Measurements from ENCODE around the gene PLPPR3.
A peak's percentile ranks its signal among the peaks of the same experiment; 100 is the strongest.

Gene PLPPR3

GRCh38 chr19:784541-784940 lies 37.2 kb downstream of the PLPPR3 start:
- no peak for DNase-seq (ENCODE audit: extremely low spot score)
- TF ChIP-seq L3MBTL2 (conservative IDR thresholded peaks at IDR 0.05) (no peak), ARNT (IDR thresholded peaks at IDR 0.05) (no peak), ELF4 (IDR thresholded peaks at IDR 0.05) (no peak)
- CTCF ChIA-PET = no interaction called here
- POLR2A ChIA-PET = no interaction called here

DNA sequence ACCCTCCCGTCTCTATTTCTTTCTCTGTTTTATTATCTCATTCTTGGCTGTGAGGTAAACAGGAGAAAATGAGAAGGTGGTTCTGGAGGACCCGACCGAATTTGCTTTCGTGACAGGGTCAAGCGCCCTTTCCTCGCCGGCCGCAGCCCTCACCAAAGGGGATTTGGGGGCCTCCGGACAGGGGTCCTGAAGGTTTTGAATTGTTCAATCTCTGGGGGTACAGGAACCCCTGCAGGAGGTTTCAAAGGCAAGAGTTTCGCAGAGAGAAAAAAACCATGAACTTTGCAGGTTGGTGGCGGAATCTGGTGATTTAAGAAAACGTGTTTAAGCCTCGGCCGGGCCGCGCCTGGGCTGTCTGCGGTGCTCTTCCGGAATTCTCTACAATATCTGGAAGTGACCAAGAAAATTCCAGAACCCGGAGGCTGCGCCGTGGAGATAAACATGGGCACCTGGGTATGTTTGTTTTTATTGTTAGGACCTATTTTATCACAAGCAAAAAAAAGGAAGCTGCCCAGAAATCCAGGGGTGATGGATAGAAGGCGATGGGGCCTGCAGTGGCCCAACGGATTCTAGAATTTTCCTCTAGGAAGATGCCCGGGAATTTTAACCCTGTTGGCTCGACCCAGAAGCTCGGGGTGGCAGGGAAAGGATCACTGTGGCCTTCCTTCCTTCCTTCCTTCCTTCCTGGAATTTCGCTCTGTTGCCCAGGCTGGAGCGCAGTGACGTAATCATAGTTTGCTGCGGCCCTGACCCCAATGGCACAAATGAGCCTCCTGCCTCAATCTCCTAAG lies 38.7 kb downstream of the PLPPR3 start:
- no peak for TF ChIP-seq ELF4 (IDR thresholded peaks at IDR 0.05)
- no peak for DNase-seq (ENCODE audit: extremely low spot score)
- CTCF ChIA-PET = no interaction called here
- POLR2A ChIA-PET = no interaction called here

DNA sequence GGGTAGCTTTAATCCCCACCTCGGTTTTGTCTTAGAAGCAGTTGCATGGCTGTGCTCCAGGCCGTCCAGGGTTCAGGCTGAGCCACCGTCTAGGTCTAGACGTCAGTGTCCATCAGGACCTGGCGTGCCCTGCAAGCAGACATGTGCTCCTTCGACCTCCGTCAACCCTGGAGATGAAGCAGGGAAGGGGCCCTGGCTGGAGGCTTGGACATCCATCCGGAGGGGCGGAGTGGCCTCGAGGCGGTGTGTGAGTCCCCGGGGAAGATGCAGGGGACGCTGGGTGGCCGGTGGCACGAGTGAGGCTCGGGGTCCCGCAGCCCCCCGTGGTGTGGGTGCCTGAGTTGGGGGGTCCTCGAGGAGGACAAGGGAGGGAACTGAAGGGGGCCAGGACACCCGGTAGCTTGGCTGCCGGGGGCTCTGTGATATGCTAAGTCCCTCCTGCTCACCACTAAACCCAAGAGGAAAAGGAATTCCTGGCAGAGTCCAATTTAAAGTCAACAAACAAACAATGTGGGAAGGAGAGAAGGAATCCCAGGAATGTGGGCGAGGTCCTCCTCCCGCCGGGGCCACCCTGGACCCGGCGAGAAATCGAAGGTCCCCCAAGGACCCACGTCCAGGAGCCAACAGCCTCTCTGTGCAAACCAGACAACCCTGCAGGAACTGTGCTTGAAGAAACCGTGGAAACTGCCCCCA lies 39.4 kb downstream of the PLPPR3 start:
- CTCF ChIA-PET = no interaction called here
- POLR2A ChIA-PET = interaction anchor here (1.0 kb wide), 1 partner anchor 17 kb away, joined by 3 read pairs; no protein-coding TSS in a partner anchor
- no peak for DNase-seq (ENCODE audit: extremely low spot score)
- TF ChIP-seq, protein P1, sequence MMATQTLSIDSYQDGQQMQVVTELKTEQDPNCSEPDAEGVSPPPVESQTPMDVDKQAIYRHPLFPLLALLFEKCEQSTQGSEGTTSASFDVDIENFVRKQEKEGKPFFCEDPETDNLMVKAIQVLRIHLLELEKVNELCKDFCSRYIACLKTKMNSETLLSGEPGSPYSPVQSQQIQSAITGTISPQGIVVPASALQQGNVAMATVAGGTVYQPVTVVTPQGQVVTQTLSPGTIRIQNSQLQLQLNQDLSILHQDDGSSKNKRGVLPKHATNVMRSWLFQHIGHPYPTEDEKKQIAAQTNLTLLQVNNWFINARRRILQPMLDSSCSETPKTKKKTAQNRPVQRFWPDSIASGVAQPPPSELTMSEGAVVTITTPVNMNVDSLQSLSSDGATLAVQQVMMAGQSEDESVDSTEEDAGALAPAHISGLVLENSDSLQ (IDR thresholded peaks at IDR 0.05) = no peak
- TF ChIP-seq ARNT (IDR thresholded peaks at IDR 0.05) (no peak), BHLHE40 (IDR thresholded peaks at IDR 0.05; ENCODE audit: borderline replicate concordance) (no peak), HDGF (IDR thresholded peaks at IDR 0.05; ENCODE audit: borderline replicate concordance) (no peak), TARDBP (IDR thresholded peaks at IDR 0.05) (no peak), ELF4 (IDR thresholded peaks at IDR 0.05) (no peak), ZNF384 (IDR thresholded peaks at IDR 0.05) (no peak), FOXK2 (IDR thresholded peaks at IDR 0.05) (no peak), L3MBTL2 (conservative IDR thresholded peaks at IDR 0.05) (no peak), NFRKB (IDR thresholded peaks at IDR 0.05) (no peak), FOXM1 (IDR thresholded peaks at IDR 0.05; ENCODE audit: borderline replicate concordance) (no peak), SUZ12 (IDR thresholded peaks at IDR 0.05) (no peak), SP1 (IDR thresholded peaks at IDR 0.05) (no peak)

DNA sequence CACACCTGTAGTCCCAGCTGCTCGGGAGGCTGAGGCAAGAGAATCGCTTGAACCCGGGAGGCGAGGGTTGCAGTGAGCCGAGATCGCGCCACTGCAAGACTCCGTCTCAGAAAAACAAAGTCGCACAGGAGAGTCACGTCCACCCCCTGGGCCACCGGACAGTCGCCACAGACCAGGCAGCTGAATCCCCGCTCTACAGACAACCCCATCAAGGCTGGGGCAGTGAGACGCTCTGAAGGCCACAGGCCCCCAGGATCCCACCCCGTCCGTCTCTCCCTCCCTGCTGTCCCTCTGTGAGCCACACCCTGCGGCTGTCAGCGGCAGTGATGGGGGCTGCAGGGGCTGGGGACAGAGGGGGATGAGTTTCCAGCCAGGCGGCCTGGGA lies 40.0 kb downstream of the PLPPR3 start:
- ChIA-PET POLR2A (interaction anchor here (1.0 kb wide), 1 partner anchor 17 kb away, joined by 3 read pairs; no protein-coding TSS in a partner anchor), CTCF (no interaction called here)
- DNase-seq (ENCODE audit: extremely low spot score) = no peak
- TF ChIP-seq ARNT (IDR thresholded peaks at IDR 0.05) (no peak), FOXK2 (IDR thresholded peaks at IDR 0.05) (no peak), ELF4 (IDR thresholded peaks at IDR 0.05) (no peak), ZNF384 (IDR thresholded peaks at IDR 0.05) (no peak), CTBP1 (IDR thresholded peaks at IDR 0.05; ENCODE audit: borderline replicate concordance) (no peak), SP1 (IDR thresholded peaks at IDR 0.05) (no peak), HDGF (IDR thresholded peaks at IDR 0.05; ENCODE audit: borderline replicate concordance) (no peak), BHLHE40 (IDR thresholded peaks at IDR 0.05; ENCODE audit: borderline replicate concordance) (no peak), NFRKB (IDR thresholded peaks at IDR 0.05) (no peak), FOXA1 (IDR thresholded peaks at IDR 0.05) (no peak), TARDBP (IDR thresholded peaks at IDR 0.05) (no peak), LEF1 (IDR thresholded peaks at IDR 0.05; ENCODE audit: borderline replicate concordance) (no peak), SUZ12 (IDR thresholded peaks at IDR 0.05) (no peak), FOXM1 (IDR thresholded peaks at IDR 0.05; ENCODE audit: borderline replicate concordance) (no peak), L3MBTL2 (conservative IDR thresholded peaks at IDR 0.05) (no peak)
- TF ChIP-seq, protein P1 (IDR thresholded peaks at IDR 0.05) = no peak

DNA sequence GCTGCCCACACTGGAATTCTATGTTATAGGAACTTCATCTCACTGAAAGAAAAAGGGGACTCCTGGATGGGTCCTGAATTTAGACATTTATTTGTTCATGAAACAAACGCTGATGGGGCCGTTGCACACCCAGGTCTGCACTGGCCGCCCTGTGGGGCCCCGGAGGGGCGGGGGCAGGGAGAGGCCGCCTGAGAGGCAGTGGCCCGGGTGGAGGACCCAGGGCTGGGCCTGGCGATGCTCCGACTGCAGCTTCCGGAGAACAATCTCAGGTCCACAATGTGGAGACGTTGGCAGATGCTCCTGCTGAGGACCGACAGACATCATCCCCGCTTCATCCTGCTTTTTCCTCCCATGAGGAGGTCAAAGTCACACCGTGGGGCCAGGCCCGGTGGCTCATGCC lies 40.8 kb downstream of the PLPPR3 start:
- no peak for TF ChIP-seq FOXM1 (IDR thresholded peaks at IDR 0.05; ENCODE audit: borderline replicate concordance)
- ChIA-PET POLR2A (no interaction called here), CTCF (no interaction called here)

GRCh38 chr19:778910-779653 lies 42.7 kb downstream of the PLPPR3 start:
- no peak for DNase-seq (ENCODE audit: extremely low spot score)
- TF ChIP-seq FOXA1 (IDR thresholded peaks at IDR 0.05) = no peak
- TF ChIP-seq ARNT (IDR thresholded peaks at IDR 0.05) = no peak
- no peak for TF ChIP-seq CTBP1 (IDR thresholded peaks at IDR 0.05; ENCODE audit: borderline replicate concordance)
- TF ChIP-seq L3MBTL2 (conservative IDR thresholded peaks at IDR 0.05) = peak; percentile 60
- no peak for TF ChIP-seq ZNF384 (IDR thresholded peaks at IDR 0.05)
- POLR2A ChIA-PET = interaction anchor here (1.1 kb wide), 1 partner anchor 18 kb away, joined by 3 read pairs; the partner anchor contains the start of gene PTBP1
- CTCF ChIA-PET = no interaction called here

More for the DNA sequence above, 40.8 kb downstream of the PLPPR3 start:
- no peak for DNase-seq (ENCODE audit: extremely low spot score)

DNA sequence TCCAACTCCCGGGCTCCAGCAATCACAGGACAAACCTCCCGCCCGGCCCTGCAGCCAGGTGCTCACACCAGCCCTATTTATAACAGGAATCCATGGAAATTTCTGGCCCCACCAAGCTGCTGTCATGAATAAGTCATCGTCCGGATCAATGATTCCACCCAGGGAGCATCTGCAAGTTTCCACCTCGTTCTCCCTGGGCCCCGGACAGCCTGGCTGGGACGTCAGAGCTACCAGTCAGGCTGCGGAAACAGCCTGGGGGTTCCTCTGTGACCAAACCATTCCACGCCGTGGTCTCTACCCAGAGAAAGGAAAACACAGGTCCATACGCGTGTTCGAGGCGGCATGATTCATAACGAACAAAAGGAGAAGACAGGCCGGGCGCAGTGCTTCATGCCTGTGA lies 45.2 kb downstream of the PLPPR3 start:
- ChIA-PET POLR2A (no interaction called here), CTCF (no interaction called here)
- TF ChIP-seq SUZ12 (IDR thresholded peaks at IDR 0.05) = no peak
- TF ChIP-seq ZNF384 (IDR thresholded peaks at IDR 0.05) = no peak
- TF ChIP-seq, protein P1 (IDR thresholded peaks at IDR 0.05) = no peak
- no peak for DNase-seq (ENCODE audit: extremely low spot score)
